ENCODE results near the gene IQCB1.

IQCB1 gene

DNA sequence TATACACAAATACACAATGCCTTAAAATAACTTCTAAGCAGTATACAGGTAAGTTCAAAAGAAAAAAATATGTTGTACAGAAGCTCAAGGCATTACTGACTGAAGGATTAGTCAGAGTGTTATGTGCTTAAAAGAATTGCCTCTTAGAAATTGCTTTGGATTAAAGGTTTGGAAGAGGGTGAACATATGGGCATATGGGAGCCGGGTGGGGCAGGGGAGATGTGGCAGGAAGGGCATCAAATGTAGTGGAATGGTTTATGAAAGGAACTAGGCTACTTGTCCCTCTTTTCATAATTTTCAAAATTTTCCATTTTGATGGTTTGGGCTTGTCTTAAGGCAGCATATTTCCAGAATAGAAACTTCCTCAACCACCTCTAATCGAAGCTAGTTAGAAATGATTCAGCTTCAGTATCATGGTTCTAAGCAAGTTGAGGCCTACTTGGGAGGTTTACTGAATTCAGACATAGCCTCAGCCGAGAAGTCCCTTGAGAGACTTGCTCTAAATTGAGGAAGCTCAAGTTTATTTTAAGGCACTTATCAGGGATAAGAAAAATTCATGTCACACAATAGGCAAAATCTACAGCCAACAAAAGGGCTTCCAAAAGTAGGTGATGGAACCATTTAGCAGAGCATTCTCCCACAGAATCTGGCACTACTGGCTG, 75.2 kb downstream of the IQCB1 start:
- TF ChIP-seq, protein P1, sequence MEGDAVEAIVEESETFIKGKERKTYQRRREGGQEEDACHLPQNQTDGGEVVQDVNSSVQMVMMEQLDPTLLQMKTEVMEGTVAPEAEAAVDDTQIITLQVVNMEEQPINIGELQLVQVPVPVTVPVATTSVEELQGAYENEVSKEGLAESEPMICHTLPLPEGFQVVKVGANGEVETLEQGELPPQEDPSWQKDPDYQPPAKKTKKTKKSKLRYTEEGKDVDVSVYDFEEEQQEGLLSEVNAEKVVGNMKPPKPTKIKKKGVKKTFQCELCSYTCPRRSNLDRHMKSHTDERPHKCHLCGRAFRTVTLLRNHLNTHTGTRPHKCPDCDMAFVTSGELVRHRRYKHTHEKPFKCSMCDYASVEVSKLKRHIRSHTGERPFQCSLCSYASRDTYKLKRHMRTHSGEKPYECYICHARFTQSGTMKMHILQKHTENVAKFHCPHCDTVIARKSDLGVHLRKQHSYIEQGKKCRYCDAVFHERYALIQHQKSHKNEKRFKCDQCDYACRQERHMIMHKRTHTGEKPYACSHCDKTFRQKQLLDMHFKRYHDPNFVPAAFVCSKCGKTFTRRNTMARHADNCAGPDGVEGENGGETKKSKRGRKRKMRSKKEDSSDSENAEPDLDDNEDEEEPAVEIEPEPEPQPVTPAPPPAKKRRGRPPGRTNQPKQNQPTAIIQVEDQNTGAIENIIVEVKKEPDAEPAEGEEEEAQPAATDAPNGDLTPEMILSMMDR (IDR thresholded peaks at IDR 0.05; ENCODE audit: low read depth, low read length, missing control alignments): no peak
- in situ Hi-C loops (cut with HindIII; ENCODE audit: low sequenced_read_pairs): no loop called here
- no peak for DNase-seq (ENCODE audit: low read depth)
- H3K4me3 ChIP-seq (ENCODE audit: low read depth, low read length): no peak overlapping the region

DNA sequence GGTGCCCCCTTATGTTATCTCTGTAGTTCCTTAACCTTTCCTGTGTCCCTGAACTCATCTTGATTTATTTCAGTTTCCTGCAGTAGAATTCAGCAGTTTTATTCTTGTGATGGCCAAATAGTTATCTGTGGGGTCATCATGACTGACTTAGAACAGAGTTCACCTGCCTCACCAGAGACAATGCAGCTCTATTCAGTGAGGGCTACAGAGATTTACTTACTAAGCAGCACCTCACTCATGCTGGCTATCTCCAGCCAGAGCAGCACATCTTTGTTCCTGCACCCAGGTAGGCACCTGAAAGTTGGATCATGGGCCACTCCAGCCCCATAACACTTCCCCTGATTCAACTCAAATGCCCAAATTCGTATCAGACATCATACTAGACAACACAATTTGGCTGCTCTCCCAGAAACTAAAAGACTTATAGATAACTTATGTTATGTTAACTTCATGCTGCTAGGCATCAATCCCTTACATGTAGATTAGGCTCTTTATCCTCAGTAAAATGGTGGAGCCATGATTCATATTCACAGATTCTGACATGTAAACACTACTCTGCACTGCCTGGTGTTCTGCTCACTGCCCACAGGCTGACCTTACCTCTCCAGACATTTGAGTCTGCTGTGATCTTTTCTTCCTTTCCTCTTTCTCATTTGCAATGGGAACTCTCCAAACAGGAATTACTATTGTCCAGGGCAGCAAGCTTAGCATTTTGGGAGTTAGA, 76.0 kb downstream of the IQCB1 start:
- in situ Hi-C loops (cut with HindIII; ENCODE audit: low sequenced_read_pairs): no loop called here
- no peak for DNase-seq (ENCODE audit: low read depth)
- H3K4me3 ChIP-seq (ENCODE audit: low read depth, low read length): no peak overlapping the region
- TF ChIP-seq, protein P1 (IDR thresholded peaks at IDR 0.05; ENCODE audit: low read depth, low read length, missing control alignments): no peak

DNA sequence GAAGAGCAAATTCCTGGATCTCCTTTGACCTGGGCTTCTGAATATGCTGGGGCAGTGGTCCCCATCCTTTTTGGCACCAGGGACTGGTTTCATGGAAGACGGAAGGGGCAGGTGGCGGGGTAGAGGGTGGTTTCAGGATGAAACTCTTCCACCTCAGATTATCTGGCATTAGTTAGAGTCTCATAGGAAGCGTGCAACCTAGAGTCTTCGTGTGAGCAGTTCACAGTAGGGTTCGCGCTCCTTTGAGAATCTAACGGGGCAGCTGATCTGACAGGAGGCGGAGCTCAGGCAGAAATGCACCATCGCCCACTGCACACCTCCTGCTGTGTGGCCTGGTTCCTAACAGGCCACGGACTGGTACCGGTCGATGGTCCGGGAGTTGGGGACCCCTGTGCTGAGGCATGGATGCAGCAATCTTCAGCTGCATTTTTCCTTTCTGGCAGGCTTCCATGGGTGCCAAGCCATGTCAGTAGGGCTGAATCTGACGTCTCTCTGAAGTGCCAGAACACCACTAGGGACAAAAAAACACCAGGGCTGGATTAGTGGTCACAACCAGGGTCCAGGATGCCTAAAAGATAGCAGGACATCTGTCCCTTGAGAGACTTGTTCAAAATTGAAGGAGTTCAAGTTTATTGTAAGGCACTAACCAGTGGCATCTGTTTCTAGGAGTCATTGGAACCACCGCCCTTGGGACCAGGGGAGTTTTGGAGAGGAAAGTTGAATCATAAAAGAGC, 76.9 kb downstream of the IQCB1 start:
- TF ChIP-seq, protein P1 (IDR thresholded peaks at IDR 0.05; ENCODE audit: low read depth, low read length, missing control alignments): no peak
- in situ Hi-C loops (cut with HindIII; ENCODE audit: low sequenced_read_pairs): no loop called here
- H3K4me3 ChIP-seq (ENCODE audit: low read depth, low read length): no peak overlapping the region
- no peak for DNase-seq (ENCODE audit: low read depth)

DNA sequence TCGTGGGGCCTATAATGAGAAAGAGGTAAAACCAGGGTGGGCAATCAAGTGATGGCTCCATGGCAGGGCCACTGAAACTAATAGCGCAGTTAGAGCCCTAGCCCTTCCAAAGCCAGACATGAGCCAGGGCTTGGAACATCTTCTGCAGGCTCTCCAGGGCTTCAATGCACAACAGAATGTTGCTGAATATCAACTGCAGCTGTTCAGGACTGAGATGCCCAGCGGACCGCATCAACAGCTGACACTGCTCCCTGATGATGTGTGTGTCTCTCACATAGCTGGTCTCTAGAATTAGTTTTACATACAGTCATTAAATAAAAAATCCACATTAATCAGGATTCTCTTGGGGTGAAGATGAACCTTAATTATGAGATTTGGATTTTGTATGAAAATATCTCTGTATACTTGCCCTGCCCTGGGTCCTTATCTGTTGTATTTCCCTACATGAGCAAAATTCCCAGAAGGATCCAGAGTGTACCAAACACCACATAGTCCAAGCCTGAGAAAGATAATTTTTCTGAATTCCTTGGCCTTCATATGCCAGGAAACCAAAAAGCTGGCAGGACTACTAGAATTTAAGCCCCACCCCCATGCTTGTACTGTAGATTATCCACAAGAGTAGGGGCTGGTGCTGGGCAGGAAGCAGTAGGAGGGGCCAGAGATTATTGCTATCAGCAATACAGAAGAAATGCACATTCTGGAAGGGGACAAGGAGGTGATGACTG, 77.6 kb downstream of the IQCB1 start:
- TF ChIP-seq, protein P1 (IDR thresholded peaks at IDR 0.05; ENCODE audit: low read depth, low read length, missing control alignments): no peak
- in situ Hi-C loops (cut with HindIII; ENCODE audit: low sequenced_read_pairs): no loop called here

GRCh38 chr3:121752772-121753171, 82.1 kb downstream of the IQCB1 start:
- no peak for DNase-seq (ENCODE audit: low read depth)
- in situ Hi-C loops (cut with HindIII; ENCODE audit: low sequenced_read_pairs): no loop called here
- TF ChIP-seq, protein P1 (IDR thresholded peaks at IDR 0.05; ENCODE audit: low read depth, low read length, missing control alignments): no peak
- H3K4me3 ChIP-seq (ENCODE audit: low read depth, low read length): no peak overlapping the region

More for the DNA sequence above, 77.6 kb downstream of the IQCB1 start:
- H3K4me3 ChIP-seq (ENCODE audit: low read depth, low read length): no peak overlapping the region
- DNase-seq (ENCODE audit: low read depth): no peak

DNA sequence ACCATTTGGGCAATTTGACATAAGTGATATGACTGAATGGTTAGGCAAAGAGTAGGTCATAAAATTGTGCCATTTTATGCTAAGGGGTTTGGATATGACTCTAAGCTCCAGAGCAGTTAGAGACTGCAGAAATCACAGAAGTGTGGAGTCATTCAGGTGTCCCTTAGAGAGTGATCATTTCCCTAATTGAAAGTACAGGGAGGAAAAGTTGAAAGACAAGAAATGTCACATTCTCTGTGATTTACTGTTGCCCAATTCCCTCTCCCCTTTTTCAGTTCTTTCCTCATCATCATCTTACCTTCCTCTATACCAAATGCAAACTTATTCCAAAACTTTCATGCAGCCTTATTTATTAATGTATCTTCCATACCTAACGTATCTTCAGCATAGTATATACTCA, 82.6 kb downstream of the IQCB1 start:
- no peak for DNase-seq (ENCODE audit: low read depth)
- TF ChIP-seq, protein P1 (IDR thresholded peaks at IDR 0.05; ENCODE audit: low read depth, low read length, missing control alignments): no peak
- no peak overlapping the region for H3K4me3 ChIP-seq (ENCODE audit: low read depth, low read length)
- in situ Hi-C loops (cut with HindIII; ENCODE audit: low sequenced_read_pairs): no loop called here

Data from astrocyte of the cerebellum (primary cell).